ENCODE data around the gene OR2S2.
"Not testable (repeated sequence)": the region's sequence is repeated elsewhere in the genome, so short reads cannot be mapped to it uniquely, and the experiment has no call there.

OR2S2 gene

GRCh38 chr9:35958104-35958837, at the start of gene OR2S2:
TSS of gene OR2S2 (minus strand) at chr9:35958154. CDS start at chr9:35958098, 56 bp downstream.
- no peak for DNase-seq (ENCODE audit: low spot score)

- no peak for DNase-seq (ENCODE audit: low spot score)
Measured at GRCh38 chr9:36007316-36007708, 49.4 kb upstream of the OR2S2 start.

GRCh38 chr9:36006549-36007315, 48.8 kb upstream of the OR2S2 start:
- DNase-seq (ENCODE audit: low spot score), result peak; percentile 34

GRCh38 chr9:36005891-36006290, 47.9 kb upstream of the OR2S2 start:
- DNase-seq (ENCODE audit: low spot score), result no peak

- DNase-seq (ENCODE audit: low spot score), result no peak
Measured at GRCh38 chr9:35998333-35998732, 40.4 kb upstream of the OR2S2 start.

- DNase-seq (ENCODE audit: low spot score), result not testable (repeated sequence)
Measured at GRCh38 chr9:35997016-35997415, 39.1 kb upstream of the OR2S2 start.

GRCh38 chr9:35996358-35996970, 38.5 kb upstream of the OR2S2 start:
- DNase-seq (ENCODE audit: low spot score), result no peak

- no peak for DNase-seq (ENCODE audit: low spot score)
Measured at GRCh38 chr9:35994959-35995358, 37.0 kb upstream of the OR2S2 start.

- DNase-seq (ENCODE audit: low spot score), result no peak
Measured at GRCh38 chr9:35993976-35994720, 36.2 kb upstream of the OR2S2 start.

GRCh38 chr9:35993136-35993535, 35.2 kb upstream of the OR2S2 start:
- DNase-seq (ENCODE audit: low spot score), result not testable (repeated sequence)

- DNase-seq (ENCODE audit: low spot score), result no peak
Measured at GRCh38 chr9:35990155-35990554, 32.2 kb upstream of the OR2S2 start.

GRCh38 chr9:35984021-35984420, 26.1 kb upstream of the OR2S2 start:
- DNase-seq (ENCODE audit: low spot score), result no peak

GRCh38 chr9:35981699-35982098, 23.7 kb upstream of the OR2S2 start:
- DNase-seq (ENCODE audit: low spot score), result no peak

GRCh38 chr9:35980289-35981011, 22.5 kb upstream of the OR2S2 start:
- no peak for DNase-seq (ENCODE audit: low spot score)

- no peak for DNase-seq (ENCODE audit: low spot score)
Measured at GRCh38 chr9:35978792-35979191, 20.8 kb upstream of the OR2S2 start.

GRCh38 chr9:35976726-35977125, 18.8 kb upstream of the OR2S2 start:
- DNase-seq (ENCODE audit: low spot score), result no peak

GRCh38 chr9:35974800-35975199, 16.8 kb upstream of the OR2S2 start:
- DNase-seq (ENCODE audit: low spot score), result no peak

GRCh38 chr9:35972093-35972492, 14.1 kb upstream of the OR2S2 start:
- DNase-seq (ENCODE audit: low spot score), result no peak

- no peak for DNase-seq (ENCODE audit: low spot score)
Measured at GRCh38 chr9:35967042-35967441, 9.1 kb upstream of the OR2S2 start.

- no peak for DNase-seq (ENCODE audit: low spot score)
Measured at GRCh38 chr9:35966433-35966832, 8.5 kb upstream of the OR2S2 start.

GRCh38 chr9:35965011-35965410, 7.1 kb upstream of the OR2S2 start:
- DNase-seq (ENCODE audit: low spot score), result no peak
